ENCODE data around the gene YES1.
"Not testable (repeated sequence)": the region's sequence is repeated elsewhere in the genome, so short reads cannot be mapped to it uniquely, and the experiment has no call there.

YES1 gene

DNA sequence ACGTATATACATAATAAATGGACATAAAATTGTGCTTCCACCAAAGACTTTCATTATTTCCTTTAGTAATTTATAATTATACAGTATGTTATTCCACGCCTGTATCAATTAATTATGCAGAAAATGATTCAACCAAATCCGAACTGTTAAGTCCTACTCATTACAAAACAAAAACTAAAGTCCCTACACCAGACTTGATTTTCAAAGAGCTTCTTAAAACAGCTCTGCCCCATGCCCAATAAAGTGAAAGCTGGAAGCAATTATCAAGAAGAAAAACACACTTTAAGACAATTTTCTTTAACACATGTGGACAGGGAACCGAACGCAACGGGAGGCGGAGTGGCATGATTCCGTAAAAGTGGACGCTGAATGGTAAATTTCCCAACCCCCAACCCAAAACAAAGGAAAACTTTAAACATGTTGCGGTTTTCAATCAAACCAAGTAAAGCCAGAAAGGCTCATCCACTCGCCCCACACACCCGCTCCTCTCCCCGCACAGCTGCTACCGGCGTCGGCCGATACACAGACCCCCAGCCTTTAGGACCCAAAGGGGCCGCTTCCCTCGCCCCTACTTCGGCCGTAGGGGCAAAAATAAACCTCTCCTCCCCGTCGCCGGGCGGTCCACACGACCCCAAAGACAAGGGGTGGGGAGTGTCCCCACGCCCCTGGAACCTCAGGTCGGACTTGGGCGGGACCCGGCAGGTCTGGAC is 705 bp downstream of the YES1 start:
- TF ChIP-seq, protein P1, sequence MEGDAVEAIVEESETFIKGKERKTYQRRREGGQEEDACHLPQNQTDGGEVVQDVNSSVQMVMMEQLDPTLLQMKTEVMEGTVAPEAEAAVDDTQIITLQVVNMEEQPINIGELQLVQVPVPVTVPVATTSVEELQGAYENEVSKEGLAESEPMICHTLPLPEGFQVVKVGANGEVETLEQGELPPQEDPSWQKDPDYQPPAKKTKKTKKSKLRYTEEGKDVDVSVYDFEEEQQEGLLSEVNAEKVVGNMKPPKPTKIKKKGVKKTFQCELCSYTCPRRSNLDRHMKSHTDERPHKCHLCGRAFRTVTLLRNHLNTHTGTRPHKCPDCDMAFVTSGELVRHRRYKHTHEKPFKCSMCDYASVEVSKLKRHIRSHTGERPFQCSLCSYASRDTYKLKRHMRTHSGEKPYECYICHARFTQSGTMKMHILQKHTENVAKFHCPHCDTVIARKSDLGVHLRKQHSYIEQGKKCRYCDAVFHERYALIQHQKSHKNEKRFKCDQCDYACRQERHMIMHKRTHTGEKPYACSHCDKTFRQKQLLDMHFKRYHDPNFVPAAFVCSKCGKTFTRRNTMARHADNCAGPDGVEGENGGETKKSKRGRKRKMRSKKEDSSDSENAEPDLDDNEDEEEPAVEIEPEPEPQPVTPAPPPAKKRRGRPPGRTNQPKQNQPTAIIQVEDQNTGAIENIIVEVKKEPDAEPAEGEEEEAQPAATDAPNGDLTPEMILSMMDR (conservative IDR thresholded peaks at IDR 0.05; ENCODE audit: low read depth, low read length): no peak
- Histone ChIP-seq H2AFZ (ENCODE audit: low read depth) (peak overlapping the region; percentile 62; the same call in 1 of the 2 replicates), H3K4me2 (peak overlapping the region; percentile 77)

DNA sequence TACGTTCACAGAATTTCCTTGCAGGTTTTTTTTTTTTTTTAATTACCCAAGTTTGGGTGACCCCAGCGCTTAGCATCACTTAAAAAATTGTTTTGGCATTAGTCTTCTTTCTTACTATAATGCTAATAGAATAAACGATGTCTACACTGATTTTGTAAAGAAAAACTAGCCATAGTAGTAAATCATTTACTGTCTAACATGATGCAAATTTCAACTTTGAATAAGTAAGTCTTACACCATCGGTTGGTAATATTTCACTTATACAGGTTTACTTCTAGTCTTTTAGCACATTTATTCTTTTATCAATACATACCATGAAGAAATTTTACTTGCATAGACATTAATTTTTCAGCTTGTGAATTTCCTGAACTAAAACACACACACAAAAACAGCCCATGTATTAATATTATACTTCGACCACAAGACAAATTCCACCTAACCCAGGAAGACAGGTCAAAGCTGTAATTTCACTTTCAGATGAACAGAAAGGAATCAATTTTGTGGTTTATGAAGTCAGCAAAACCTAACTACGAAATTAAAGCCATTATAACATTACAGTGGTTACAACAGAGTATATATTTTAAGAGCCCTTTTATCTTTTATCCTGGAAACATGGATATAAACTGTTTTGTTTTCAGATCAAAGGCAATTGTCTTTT is 1.9 kb downstream of the YES1 start:
- Histone ChIP-seq H3K9ac (no peak overlapping the region; the same call in 1 of the 2 replicates), H3K27ac (no peak overlapping the region), H3K79me2 (ENCODE audit: insufficient read depth, low read depth) (peaks cover 58% of the 10 kb centered on the region), H3K27me3 (ENCODE audit: insufficient read depth, low read depth) (no peaks in the 10 kb centered on the region), H3K4me1 (ENCODE audit: low read depth, poor library complexity, severe bottlenecking) (peaks cover 72% of the 10 kb centered on the region), H3K4me3 (IDR thresholded peaks at IDR 0.05; ENCODE audit: insufficient read depth, low read depth, low read length) (no peak overlapping the region), H3K36me3 (ENCODE audit: insufficient read depth) (no peaks in the 10 kb centered on the region), H3K4me2 (peak overlapping the region; percentile 77), H2AFZ (ENCODE audit: low read depth) (no peak overlapping the region), H4K20me1 (ENCODE audit: insufficient read depth) (peaks cover 13% of the 10 kb centered on the region; the same call in 1 of the 2 replicates)
- TF ChIP-seq, protein P1 (conservative IDR thresholded peaks at IDR 0.05; ENCODE audit: low read depth, low read length): no peak

More for the DNA sequence above, 705 bp downstream of the YES1 start:
- H4K20me1 ChIP-seq (ENCODE audit: insufficient read depth): peaks cover 13% of the 10 kb centered on the region; the same call in 1 of the 2 replicates
- peak overlapping the region; percentile 93 for H3K9ac ChIP-seq
- peak overlapping the region; percentile 98 for H3K27ac ChIP-seq
- H3K36me3 ChIP-seq (ENCODE audit: insufficient read depth): no peaks in the 10 kb centered on the region
- no peaks in the 10 kb centered on the region for H3K27me3 ChIP-seq (ENCODE audit: insufficient read depth, low read depth)
- peaks cover 47% of the 10 kb centered on the region for H3K79me2 ChIP-seq (ENCODE audit: insufficient read depth, low read depth)
- H3K4me3 ChIP-seq (IDR thresholded peaks at IDR 0.05; ENCODE audit: insufficient read depth, low read depth, low read length): no peak overlapping the region
- H3K4me1 ChIP-seq (ENCODE audit: low read depth, poor library complexity, severe bottlenecking): peaks cover 60% of the 10 kb centered on the region

DNA sequence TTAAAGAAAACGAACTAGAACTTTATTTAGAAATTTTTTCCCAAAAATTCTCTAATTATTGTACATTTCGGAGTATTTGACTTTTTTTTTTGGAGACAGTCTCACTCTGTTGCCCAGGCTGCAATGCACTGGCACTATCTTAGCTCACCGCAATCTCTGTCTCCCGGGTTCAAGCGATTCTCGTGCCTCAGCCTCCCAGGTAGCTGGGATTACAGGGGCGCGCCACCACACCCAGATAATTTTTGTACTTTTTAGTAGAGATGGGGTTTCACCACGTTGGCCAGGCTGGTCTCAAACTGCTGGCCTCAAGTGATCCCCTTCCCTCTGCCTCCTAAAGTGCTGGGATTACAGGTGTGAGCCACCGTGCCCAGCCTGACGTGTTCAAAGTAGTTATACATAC is 2.8 kb downstream of the YES1 start:
- Histone ChIP-seq H3K4me1 (ENCODE audit: low read depth, poor library complexity, severe bottlenecking) (peaks cover 79% of the 10 kb centered on the region), H3K79me2 (ENCODE audit: insufficient read depth, low read depth) (peaks cover 67% of the 10 kb centered on the region), H3K4me2 (peak overlapping the region; percentile 77; the same call in 1 of the 2 replicates), H4K20me1 (ENCODE audit: insufficient read depth) (peaks cover 13% of the 10 kb centered on the region; the same call in 1 of the 2 replicates)
- H3K4me3 ChIP-seq (IDR thresholded peaks at IDR 0.05; ENCODE audit: insufficient read depth, low read depth, low read length); H3K27me3 ChIP-seq (ENCODE audit: insufficient read depth, low read depth); H3K27ac ChIP-seq; H2AFZ ChIP-seq (ENCODE audit: low read depth); H3K9ac ChIP-seq; H3K36me3 ChIP-seq (ENCODE audit: insufficient read depth): not testable (repeated sequence)

DNA sequence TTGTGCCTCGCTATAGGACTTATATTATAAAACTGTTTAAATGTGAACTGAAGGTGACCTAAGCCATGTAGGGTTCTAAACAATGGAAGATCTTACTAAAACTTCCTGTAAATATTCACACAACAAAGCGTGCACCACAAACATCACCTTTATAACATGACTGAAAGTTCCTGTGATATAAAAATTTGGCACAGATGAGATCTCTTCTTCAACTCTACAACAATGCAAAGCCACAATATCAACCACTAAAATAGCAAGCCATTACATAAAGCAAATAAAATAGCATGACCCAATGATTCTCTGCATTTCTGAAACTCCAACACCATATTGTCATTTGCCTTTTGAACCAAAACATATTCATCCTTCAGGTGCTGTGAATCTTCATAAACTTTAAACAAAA is 3.5 kb downstream of the YES1 start:
- peaks cover 13% of the 10 kb centered on the region; the same call in 1 of the 2 replicates for H4K20me1 ChIP-seq (ENCODE audit: insufficient read depth)
- H3K27me3 ChIP-seq (ENCODE audit: insufficient read depth, low read depth): no peaks in the 10 kb centered on the region
- TF ChIP-seq, protein P1 (conservative IDR thresholded peaks at IDR 0.05; ENCODE audit: low read depth, low read length): no peak
- H3K4me2 ChIP-seq: peak overlapping the region; percentile 77; the same call in 1 of the 2 replicates
- H2AFZ ChIP-seq (ENCODE audit: low read depth): no peak overlapping the region
- H3K27ac ChIP-seq: no peak overlapping the region
- H3K4me1 ChIP-seq (ENCODE audit: low read depth, poor library complexity, severe bottlenecking): peaks cover 79% of the 10 kb centered on the region
- no peaks in the 10 kb centered on the region for H3K36me3 ChIP-seq (ENCODE audit: insufficient read depth)
- peaks cover 71% of the 10 kb centered on the region for H3K79me2 ChIP-seq (ENCODE audit: insufficient read depth, low read depth)
- H3K9ac ChIP-seq: no peak overlapping the region
- H3K4me3 ChIP-seq (IDR thresholded peaks at IDR 0.05; ENCODE audit: insufficient read depth, low read depth, low read length): no peak overlapping the region
